Measurements from ENCODE around the gene POLA1. TPM values are rescaled to one million over a fixed set of nuclear protein-coding genes. Genes with fewer than 3 reads are reported as not detected.

POLA1 gene
- total RNA-seq, 1 donor from 2014 or later: 6.0 TPM

GRCh38 chrX:24775891-24776290 is 82.2 kb downstream of the POLA1 start:
- Histone ChIP-seq H3K27ac (no peak overlapping the region), H3K4me1 (no peaks in the 10 kb centered on the region), H3K27me3 (no peaks in the 10 kb centered on the region), H3K36me3 (no peaks in the 10 kb centered on the region), H3K4me3 (no peak overlapping the region), H3K9me3 (no peaks in the 10 kb centered on the region)
- DNase-seq (ENCODE audit: low spot score in 2 of 2): no peak
- intact Hi-C loops (cut with DNase I): no loop called here
- TF ChIP-seq CTCF (IDR thresholded peaks at IDR 0.05): no peak

- Histone ChIP-seq H3K4me3 (no peak overlapping the region), H3K9me3 (no peaks in the 10 kb centered on the region), H3K4me1 (no peaks in the 10 kb centered on the region), H3K36me3 (no peaks in the 10 kb centered on the region), H3K27me3 (no peaks in the 10 kb centered on the region), H3K27ac (no peak overlapping the region)
- no peak for DNase-seq (ENCODE audit: low spot score in 2 of 2)
- intact Hi-C loops (cut with DNase I): no loop called here
- TF ChIP-seq CTCF (IDR thresholded peaks at IDR 0.05): no peak
Observed at GRCh38 chrX:24777660-24778059, 83.9 kb downstream of the POLA1 start.

- no peak for DNase-seq (ENCODE audit: low spot score in 2 of 2)
- Histone ChIP-seq H3K36me3 (no peaks in the 10 kb centered on the region), H3K9me3 (no peaks in the 10 kb centered on the region), H3K4me3 (no peak overlapping the region), H3K27ac (no peak overlapping the region), H3K4me1 (no peaks in the 10 kb centered on the region), H3K27me3 (no peaks in the 10 kb centered on the region)
- intact Hi-C loops (cut with DNase I): no loop called here
- TF ChIP-seq CTCF (IDR thresholded peaks at IDR 0.05): no peak
Observed at GRCh38 chrX:24782011-24782410, 88.3 kb downstream of the POLA1 start.

GRCh38 chrX:24789047-24789446 is 95.3 kb downstream of the POLA1 start:
- no peak for DNase-seq (ENCODE audit: low spot score in 2 of 2)
- H3K27ac ChIP-seq: no peak overlapping the region
- H3K27me3 ChIP-seq: no peaks in the 10 kb centered on the region
- H3K9me3 ChIP-seq: no peaks in the 10 kb centered on the region
- H3K36me3 ChIP-seq: no peaks in the 10 kb centered on the region
- intact Hi-C loops (cut with DNase I): no loop called here
- no peak overlapping the region for H3K4me3 ChIP-seq
- TF ChIP-seq CTCF (IDR thresholded peaks at IDR 0.05): no peak
- no peaks in the 10 kb centered on the region for H3K4me1 ChIP-seq

GRCh38 chrX:24790166-24790565 is 96.4 kb downstream of the POLA1 start:
- no peak for TF ChIP-seq CTCF (IDR thresholded peaks at IDR 0.05)
- intact Hi-C loops (cut with DNase I): no loop called here
- Histone ChIP-seq H3K36me3 (no peaks in the 10 kb centered on the region), H3K9me3 (no peaks in the 10 kb centered on the region), H3K4me1 (no peaks in the 10 kb centered on the region), H3K4me3 (no peak overlapping the region), H3K27ac (no peak overlapping the region), H3K27me3 (no peaks in the 10 kb centered on the region)
- DNase-seq (ENCODE audit: low spot score in 2 of 2): no peak

GRCh38 chrX:24796204-24796603 is 102.5 kb downstream of the POLA1 start:
- Histone ChIP-seq H3K27me3 (no peaks in the 10 kb centered on the region), H3K36me3 (no peaks in the 10 kb centered on the region), H3K27ac (no peak overlapping the region), H3K9me3 (no peaks in the 10 kb centered on the region), H3K4me3 (no peak overlapping the region), H3K4me1 (peaks cover 0 to 3% of the 10 kb centered on the region in 2 donors)
- no peak for TF ChIP-seq CTCF (IDR thresholded peaks at IDR 0.05)
- intact Hi-C loops (cut with DNase I): no loop called here
- no peak for DNase-seq (ENCODE audit: low spot score in 2 of 2)

Data from ascending aorta (tissue), 2 donors.